GM12864 (cell line): Measurements from ENCODE around the gene RECQL5.

Source experiments
- DNase-seq: peaks from one replicate; pipeline ENCODE4 v3.0.0-alpha.2; 2011; ENCODE audit warnings: low read depth
- H3K4me3 ChIP-seq: 2 replicates; pipeline ENCODE4 v1.5.1; 2011; ENCODE audit warnings: mild to moderate bottlenecking, low read depth, low read length, control low read depth
- TF ChIP-seq, protein P1 (sequence below): IDR thresholded peaks from 2 replicates; pipeline ENCODE4 v1.5.1; 2011; ENCODE audit warnings: low read depth, mild to moderate bottlenecking, moderate library complexity, low read length, control low read depth, inconsistent platforms; ENCODE audit errors: missing control alignments

RECQL5 gene

DNA sequence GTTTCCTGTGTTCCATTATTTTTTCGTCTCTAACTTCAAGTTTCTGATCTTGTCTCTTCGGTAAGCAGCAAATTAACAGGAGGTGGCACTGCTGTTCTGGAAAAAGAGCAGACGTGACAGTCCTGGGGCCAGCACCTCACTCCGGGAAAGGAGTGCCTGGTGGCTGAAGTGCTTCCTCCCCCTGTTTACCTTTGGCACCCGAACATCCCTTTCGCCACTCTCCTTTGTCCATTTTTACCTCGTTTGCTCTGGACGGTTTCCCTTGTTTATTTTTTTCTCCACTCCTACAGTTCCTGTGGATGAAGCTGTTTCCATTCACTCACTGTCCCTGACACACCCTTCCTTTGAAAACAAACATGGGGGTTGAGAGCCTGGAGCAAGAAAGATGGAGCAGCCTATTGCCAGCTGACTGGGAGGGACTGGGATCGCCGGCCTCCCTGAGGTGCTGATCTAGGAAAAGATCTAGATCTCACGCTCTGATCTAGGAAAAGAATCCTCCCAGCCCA lies 12.8 kb upstream of the RECQL5 start:
- DNase-seq: no peak
- TF ChIP-seq, protein P1, sequence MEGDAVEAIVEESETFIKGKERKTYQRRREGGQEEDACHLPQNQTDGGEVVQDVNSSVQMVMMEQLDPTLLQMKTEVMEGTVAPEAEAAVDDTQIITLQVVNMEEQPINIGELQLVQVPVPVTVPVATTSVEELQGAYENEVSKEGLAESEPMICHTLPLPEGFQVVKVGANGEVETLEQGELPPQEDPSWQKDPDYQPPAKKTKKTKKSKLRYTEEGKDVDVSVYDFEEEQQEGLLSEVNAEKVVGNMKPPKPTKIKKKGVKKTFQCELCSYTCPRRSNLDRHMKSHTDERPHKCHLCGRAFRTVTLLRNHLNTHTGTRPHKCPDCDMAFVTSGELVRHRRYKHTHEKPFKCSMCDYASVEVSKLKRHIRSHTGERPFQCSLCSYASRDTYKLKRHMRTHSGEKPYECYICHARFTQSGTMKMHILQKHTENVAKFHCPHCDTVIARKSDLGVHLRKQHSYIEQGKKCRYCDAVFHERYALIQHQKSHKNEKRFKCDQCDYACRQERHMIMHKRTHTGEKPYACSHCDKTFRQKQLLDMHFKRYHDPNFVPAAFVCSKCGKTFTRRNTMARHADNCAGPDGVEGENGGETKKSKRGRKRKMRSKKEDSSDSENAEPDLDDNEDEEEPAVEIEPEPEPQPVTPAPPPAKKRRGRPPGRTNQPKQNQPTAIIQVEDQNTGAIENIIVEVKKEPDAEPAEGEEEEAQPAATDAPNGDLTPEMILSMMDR: no peak
- H3K4me3 ChIP-seq: no peak overlapping the region

DNA sequence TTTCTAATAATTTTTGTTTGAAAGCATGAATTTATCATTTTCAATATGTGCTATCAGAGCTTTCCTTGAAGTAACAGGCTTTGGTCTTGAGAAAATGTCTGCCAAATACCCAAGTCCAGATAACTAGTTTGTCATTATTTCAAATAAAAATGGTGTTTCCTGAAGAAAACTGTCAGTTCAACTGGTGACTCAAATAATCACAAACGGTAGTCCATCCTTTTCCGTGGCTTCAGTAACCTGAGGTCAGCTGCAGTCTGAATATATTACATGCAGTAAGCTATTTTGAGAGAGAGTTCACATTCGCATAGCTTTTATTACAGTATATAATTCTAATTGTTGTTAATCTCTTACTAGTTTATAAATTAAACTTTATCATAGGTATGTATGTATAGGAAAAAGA lies 9.5 kb upstream of the RECQL5 start:
- H3K4me3 ChIP-seq: no peak overlapping the region
- TF ChIP-seq, protein P1: no peak
- DNase-seq: no peak

DNA sequence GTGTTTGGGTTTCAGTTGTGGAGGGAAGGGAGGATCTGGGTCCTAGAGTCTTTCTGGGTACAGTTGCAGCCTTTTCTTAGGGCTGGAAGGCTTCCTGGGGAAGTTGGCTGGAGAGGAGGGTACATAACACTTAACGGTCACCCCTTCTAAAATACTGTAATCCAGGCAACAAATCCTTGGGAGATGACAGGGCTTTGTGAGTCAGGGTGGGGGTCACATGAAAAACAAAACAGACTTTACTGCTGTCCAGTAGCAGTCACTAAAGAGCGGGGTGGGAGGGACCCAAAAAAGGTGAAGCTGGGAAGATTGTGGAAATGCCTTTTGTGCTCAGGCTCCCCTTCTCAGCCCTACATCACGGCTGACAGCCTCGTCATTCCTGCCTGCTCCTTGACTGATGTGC lies 6.5 kb upstream of the RECQL5 start:
- no peak for DNase-seq
- TF ChIP-seq, protein P1: no peak
- H3K4me3 ChIP-seq: no peak overlapping the region

DNA sequence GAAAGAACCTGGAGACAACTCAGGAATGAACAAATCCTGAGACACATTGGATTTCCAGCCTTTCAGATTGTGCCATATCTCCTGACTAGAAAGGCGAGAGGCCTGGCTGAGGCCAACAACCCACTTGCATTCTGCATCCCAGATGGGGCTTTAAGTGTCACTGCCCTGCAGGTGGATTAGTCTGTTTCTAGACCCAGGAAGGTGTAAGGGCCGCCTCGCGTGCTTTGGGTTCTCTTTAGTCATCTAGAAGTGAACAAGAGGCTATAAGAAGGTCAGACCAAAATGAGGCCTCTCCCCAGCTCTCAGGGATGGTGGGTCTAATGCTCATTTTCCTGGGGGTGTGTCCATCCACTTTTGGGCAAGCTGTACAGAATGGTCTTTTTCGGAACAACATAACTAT lies 5.1 kb upstream of the RECQL5 start:
- no peak overlapping the region for H3K4me3 ChIP-seq
- no peak for DNase-seq
- TF ChIP-seq, protein P1: no peak

DNA sequence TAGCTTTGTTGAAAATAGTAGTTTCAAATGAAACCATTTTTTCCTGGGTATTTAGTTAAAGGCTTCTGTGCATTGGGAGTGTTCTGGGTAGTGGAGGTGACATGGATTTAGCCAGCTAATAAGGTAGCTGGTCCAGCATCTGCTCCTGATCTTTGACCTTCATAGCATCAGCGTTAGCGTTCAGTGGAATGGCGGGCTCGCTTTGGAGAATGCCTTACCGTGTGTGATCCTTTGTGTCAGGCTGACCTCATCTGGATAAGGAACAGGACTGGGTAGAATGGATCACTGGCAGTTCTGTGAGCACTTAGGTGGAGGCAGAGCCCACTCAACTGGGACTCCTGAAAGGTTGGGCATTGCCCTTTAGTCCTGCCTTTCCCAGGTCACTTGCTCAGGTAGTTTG lies 3.9 kb upstream of the RECQL5 start:
- no peak overlapping the region for H3K4me3 ChIP-seq
- TF ChIP-seq, protein P1: no peak
- no peak for DNase-seq

DNA sequence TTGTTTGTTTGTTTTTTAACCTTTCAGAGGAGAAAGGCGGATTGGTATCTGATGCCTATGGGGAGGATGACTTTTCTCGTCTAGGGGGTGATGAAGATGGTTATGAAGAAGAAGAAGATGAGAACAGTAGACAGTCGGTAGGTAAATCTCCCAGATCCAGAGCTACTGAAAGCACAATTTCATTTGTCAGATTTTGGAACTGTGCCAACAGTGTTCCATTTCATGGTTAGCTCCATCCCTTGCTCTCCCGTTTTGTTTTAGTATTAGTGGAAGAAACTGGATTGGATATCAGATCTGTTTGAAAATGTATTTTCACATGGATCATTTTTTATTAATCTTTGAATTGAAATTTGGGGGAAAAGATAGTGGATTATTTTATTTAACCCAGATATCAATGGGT lies 1.5 kb upstream of the RECQL5 start:
- no peak for DNase-seq
- H3K4me3 ChIP-seq: no peak overlapping the region; the same call in 1 of the 2 replicates
- TF ChIP-seq, protein P1: no peak

DNA sequence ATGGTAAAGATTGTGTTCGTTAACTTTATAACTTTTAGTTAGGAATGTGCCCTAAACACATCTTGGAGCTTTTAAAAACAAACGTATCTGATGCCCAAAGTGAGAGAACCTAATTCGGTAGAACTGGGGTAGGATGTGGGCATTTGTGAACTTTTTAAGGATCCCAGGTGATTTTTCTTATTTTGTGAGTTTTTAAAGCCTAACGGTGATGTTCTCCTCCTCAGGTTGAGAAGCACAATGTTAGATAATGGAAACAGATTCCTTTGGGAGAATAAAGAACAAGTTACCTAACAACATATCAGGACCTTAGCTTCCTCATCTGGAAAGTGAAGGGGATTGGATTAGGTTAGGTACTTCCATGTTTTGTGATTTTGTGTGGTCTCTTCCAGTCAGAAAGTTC lies 871 bp upstream of the RECQL5 start:
- TF ChIP-seq, protein P1: no peak
- no peak for DNase-seq
- H3K4me3 ChIP-seq: peak overlapping the region; percentile 99
